Lower leg skin (tissue), 3 donors: ENCODE measurements around the gene DGKB.

ENCODE experiments used
- POLR2A ChIP-seq, 2 donors: fragments of 450-650 bp; IDR thresholded peaks; one replicate each; pipeline ENCODE4 v1.6.1; 2016 to 2017; ENCODE audit warnings: antibody characterized with exemption in 2 of 2, mild to moderate bottlenecking in 1 of 2, moderate library complexity in 1 of 2
- TF ChIP-seq, protein P1 (sequence below), 3 donors: fragments of 450-650 bp; IDR thresholded peaks; one replicate each; pipeline ENCODE4 v1.5.1; 2016; ENCODE audit warnings: antibody characterized with exemption in 3 of 3, mild to moderate bottlenecking in 3 of 3, moderate library complexity in 2 of 3

- TF ChIP-seq, protein P1, sequence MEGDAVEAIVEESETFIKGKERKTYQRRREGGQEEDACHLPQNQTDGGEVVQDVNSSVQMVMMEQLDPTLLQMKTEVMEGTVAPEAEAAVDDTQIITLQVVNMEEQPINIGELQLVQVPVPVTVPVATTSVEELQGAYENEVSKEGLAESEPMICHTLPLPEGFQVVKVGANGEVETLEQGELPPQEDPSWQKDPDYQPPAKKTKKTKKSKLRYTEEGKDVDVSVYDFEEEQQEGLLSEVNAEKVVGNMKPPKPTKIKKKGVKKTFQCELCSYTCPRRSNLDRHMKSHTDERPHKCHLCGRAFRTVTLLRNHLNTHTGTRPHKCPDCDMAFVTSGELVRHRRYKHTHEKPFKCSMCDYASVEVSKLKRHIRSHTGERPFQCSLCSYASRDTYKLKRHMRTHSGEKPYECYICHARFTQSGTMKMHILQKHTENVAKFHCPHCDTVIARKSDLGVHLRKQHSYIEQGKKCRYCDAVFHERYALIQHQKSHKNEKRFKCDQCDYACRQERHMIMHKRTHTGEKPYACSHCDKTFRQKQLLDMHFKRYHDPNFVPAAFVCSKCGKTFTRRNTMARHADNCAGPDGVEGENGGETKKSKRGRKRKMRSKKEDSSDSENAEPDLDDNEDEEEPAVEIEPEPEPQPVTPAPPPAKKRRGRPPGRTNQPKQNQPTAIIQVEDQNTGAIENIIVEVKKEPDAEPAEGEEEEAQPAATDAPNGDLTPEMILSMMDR (IDR thresholded peaks at IDR 0.05) = no peak
- TF ChIP-seq POLR2A (IDR thresholded peaks at IDR 0.05) = no peak
Measured at GRCh38 chr7:14738086-14738485, 164.5 kb downstream of the DGKB start.
